Heart right ventricle (tissue), 16 donors: Measurements from ENCODE around the gene ZDHHC7. TPM values are rescaled to one million over a fixed set of nuclear protein-coding genes. Genes with fewer than 3 reads are reported as not detected.
A peak's percentile ranks its signal among the peaks of the same experiment; 100 is the strongest.

Experiments used
- ATAC-seq, 8 donors: fragments of 200-7000 bp; cut with Tn5 transposase; one replicate each; pipeline ENCODE4 v1.9.1; 2020; ENCODE audit warnings: mild to moderate bottlenecking in 8 of 8, moderate library complexity in 8 of 8, moderate number of reproducible peaks in 1 of 8
- DNase-seq, 2 donors: peaks; one replicate each; pipeline ENCODE4 v3.0.0-alpha.2; 2020
- H3K27ac ChIP-seq, 10 donors: fragments of 200-600 bp; sonication (generic) in 2 of 10; one replicate each; pipeline versions ENCODE4 v1.5.0 to v1.8.0; 2020 to 2022; ENCODE audit warnings: mild to moderate bottlenecking in 3 of 10
- H3K27me3 ChIP-seq, 7 donors: fragments of 200-600 bp; one replicate each; pipeline ENCODE4 v1.8.0; 2021 to 2022; ENCODE audit warnings: mild to moderate bottlenecking in 2 of 7
- H3K36me3 ChIP-seq, 9 donors: fragments of 200-600 bp; sonication (generic) in 1 of 9; one replicate each; pipeline versions ENCODE4 v1.5.0 to v1.8.0; 2020 to 2022; ENCODE audit warnings: mild to moderate bottlenecking in 2 of 9
- H3K4me1 ChIP-seq, 9 donors: fragments of 200-600 bp; sonication (generic) in 1 of 9; one replicate each; pipeline versions ENCODE4 v1.5.0 to v1.8.0; 2020 to 2022; ENCODE audit warnings: mild to moderate bottlenecking in 4 of 9
- H3K4me3 ChIP-seq, 10 donors: fragments of 200-600 bp; sonication (generic) in 2 of 10; one replicate each; pipeline versions ENCODE4 v1.5.0 to v1.8.0; 2020 to 2022; ENCODE audit warnings: mild to moderate bottlenecking in 7 of 10, moderate library complexity in 2 of 10
- H3K9me3 ChIP-seq, 11 donors: fragments of 200-600 bp in 10 of 11; sonication (generic) in 2 of 11; one replicate each; pipeline versions ENCODE4 v1.5.0 to v1.8.0; 2013 to 2022; ENCODE audit warnings: mild to moderate bottlenecking in 2 of 11, control low read depth in 1 of 11, moderate library complexity in 1 of 11
- WGBS, 2 donors: extraction: QIAGEN DNeasy Blood & Tissue Kit; methylation state at CpG; one replicate each; pipeline ENCODE4 v1.1.7; 2013; ENCODE audit warnings: inconsistent platforms in 1 of 2; 5-methylcytosine and 5-hydroxymethylcytosine counted together
- intact Hi-C, 10 donors: fragments of 100-400 bp; cut with DNase I; formaldehyde crosslinking; loops; one replicate each; pipeline versions ENCODE4 v1.11.1 to v1.14.2; 2022
- polyA plus RNA-seq, 2 donors: library from polyadenylated mRNA; stranded (reverse); fragments of 200-250 nt; gene quantifications; one replicate each; pipeline ENCODE4 v1.2.3, GENCODE V29; 2013
- total RNA-seq, 10 donors: library from RNA; stranded (reverse); fragmentation: NEBNext Ultra II Directional in 3 of 10; extraction: Animal tissue kit (Norgen Biotek cat#: 25700) in 3 of 10; gene quantifications; one replicate each; pipeline versions ENCODE4 v1.2.1 to v1.2.4, GENCODE V29; 2021 to 2023
- TF ChIP-seq, protein P1 (sequence below), 9 donors: fragments of 200-600 bp; sonication (generic) in 2 of 9; IDR thresholded peaks; one replicate each; pipeline versions ENCODE4 v1.5.0 to v1.8.0; 2021 to 2022; ENCODE audit warnings: antibody characterized with exemption in 9 of 9, mild to moderate bottlenecking in 5 of 9, moderate library complexity in 1 of 9
- donor health status: Arrhythmogenic right ventricular cardiomyopathy.
- donor health status: ischemic (EF 13 %, LVEDD 7.1; RV severe dilation, severe dysfunction).
- donor health status: healthy with polysubstance abuse.
- donor health status: DM: no; HTN: yes; CAD: no.
- donor health status: DM: no; HTN: no; CAD: no.
- donor health status: ischemic (EF 25% LVEDD 6.9; RV normal size, moderate dysfunction).
- donor health status: ischemic (EF 25% LVEDD 5.7; RV mildly dilated, moderate dysfunction).
- donor health status: healthy.
- donor health status: DM: yes; HTN: yes; CAD: no.
- donor health status: Ischemic cardiomyopathy.
- donor health status: ischemic (EF 35%, LVEDD 5.7; RV mildly dilated, moderate dysfunction).
- donor health status: nonischemic (EF 11% LVEDD 7.7; RV severe dilation, severe dysfunction).
- donor health status: DM: yes; HTN: yes; CAD: no.
- donor health status: PGD.
- donor health status: ischemic (EF 29% LVEDD 5.4; RV normal size, mild dysfunction).
- donor health status: nonischemic (EF 23%, LVEDD 6.1; RV moderate dilation, normal function).

The ZDHHC7 gene
- total and polyA plus RNA-seq, 12 donors = 15.1 to 55.5 (median 41.8) TPM

DNA sequence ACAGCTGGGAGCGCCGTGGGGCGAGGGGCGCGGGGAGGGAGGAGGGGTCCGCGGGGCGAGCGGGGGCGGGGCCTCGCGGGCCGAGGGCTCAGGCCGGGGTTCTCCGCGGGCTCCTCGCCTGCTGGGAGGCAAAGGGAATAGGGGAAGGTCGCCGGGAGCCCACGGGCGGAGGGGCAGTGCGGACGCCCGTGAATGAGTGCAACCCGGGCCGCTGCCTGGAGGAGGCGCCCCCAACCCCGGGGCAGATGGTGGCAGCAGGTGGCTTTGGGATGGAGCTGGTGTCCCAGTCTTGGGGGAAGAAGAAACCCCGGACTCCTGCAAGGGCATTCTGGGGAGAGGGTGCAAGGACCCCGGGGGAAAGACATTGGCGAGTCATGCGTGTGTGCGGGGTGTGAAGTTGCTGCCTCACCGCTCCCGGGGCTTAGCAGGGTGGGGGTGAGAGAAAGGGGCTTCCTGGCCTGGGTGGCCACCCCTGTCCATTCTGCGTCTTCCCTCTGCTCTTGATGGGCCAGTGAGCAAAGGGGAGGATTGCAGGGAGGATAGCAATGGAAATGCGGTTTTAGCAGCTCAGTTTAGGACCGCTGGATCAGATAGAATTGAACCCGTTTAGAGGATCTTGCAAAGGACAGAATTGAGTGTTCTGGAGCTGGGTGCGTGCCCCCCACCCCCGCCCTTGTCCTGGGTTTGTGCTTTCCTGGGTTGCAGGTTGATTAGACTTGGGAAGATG lies 16.8 kb upstream of the ZDHHC7 start:
- 4 to 5% methylated on average over 38 to 41 of the region's 41 CpGs for WGBS, 2 donors

DNA sequence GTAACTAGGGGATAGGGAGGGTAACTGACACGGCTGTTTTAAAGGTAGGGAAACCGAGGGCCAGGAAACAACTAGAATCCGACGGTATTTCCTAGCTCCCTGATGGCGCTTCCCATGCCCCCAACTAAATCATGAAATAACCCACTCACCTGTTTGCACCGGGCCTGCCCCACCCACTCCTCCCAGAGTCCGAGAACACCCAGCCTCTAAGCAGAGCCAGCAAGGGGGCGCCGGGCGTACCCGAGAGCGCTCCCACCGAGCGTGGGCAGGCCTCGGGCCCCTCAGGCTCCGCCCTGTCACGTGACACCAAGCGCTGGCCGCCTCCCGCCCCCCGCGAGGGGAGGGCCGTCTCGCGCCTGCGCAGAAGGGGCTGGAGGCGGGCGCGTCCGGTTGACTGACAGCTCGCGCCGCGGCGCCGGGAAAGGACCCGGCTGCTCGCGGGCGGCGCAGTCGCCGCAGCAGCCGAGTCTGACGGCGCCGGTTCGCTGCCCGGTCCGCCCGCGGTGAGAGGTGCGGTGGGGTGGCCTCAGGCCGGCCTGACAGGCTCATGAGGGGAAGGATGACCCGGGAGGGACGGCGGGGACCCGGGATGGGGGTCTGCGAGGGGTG lies 16.1 kb upstream of the ZDHHC7 start, which contains the start of gene KIAA0513:
Gene KIAA0513 (plus strand): TSS at position 447 of the 609 bp plus-strand sequence. CDS start 39,277 bp downstream, outside the sequence.
- Histone ChIP-seq H3K9me3 (peaks cover 0 to 6% (median 0%) of the 10 kb centered on the region in 11 donors), H3K27me3 (no peaks in the 10 kb centered on the region), H3K4me3 (peak within 1 kb of the TSS; percentile 59 to 88 (median 83)), H3K27ac (peak within 1 kb of the TSS; percentile 54 to 96 (median 81)), H3K36me3 (peaks cover 0 to 10% (median 0%) of the 10 kb centered on the region in 9 donors), H3K4me1 (peaks cover 5 to 48% (median 30%) of the 10 kb centered on the region in 9 donors)
- TF ChIP-seq, protein P1, sequence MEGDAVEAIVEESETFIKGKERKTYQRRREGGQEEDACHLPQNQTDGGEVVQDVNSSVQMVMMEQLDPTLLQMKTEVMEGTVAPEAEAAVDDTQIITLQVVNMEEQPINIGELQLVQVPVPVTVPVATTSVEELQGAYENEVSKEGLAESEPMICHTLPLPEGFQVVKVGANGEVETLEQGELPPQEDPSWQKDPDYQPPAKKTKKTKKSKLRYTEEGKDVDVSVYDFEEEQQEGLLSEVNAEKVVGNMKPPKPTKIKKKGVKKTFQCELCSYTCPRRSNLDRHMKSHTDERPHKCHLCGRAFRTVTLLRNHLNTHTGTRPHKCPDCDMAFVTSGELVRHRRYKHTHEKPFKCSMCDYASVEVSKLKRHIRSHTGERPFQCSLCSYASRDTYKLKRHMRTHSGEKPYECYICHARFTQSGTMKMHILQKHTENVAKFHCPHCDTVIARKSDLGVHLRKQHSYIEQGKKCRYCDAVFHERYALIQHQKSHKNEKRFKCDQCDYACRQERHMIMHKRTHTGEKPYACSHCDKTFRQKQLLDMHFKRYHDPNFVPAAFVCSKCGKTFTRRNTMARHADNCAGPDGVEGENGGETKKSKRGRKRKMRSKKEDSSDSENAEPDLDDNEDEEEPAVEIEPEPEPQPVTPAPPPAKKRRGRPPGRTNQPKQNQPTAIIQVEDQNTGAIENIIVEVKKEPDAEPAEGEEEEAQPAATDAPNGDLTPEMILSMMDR (IDR thresholded peaks at IDR 0.05) = peak in 7 of 9 donors; percentile 10 to 58 (median 25)
- 0 to 1% methylated on average over 54 to 59 of the region's 59 CpGs for WGBS, 2 donors
- intact Hi-C loops = loop anchor here in 3 of 10 donors (2.0 to 5.0 kb wide), 2 partner anchors 17 to 60 kb away; partner anchors contain the start of gene ZDHHC7 (in 1 of the 3)
- ATAC-seq (peak; percentile 89 to 94 (median 91)), DNase-seq (peak; percentile 93 to 96)

More for the DNA sequence above, 16.8 kb upstream of the ZDHHC7 start:
- DNase-seq (peak in 1 of 2 donors; percentile 15), ATAC-seq (peak in 6 of 8 donors; percentile 0 to 39 (median 12))
- peaks cover 5 to 48% (median 30%) of the 10 kb centered on the region in 9 donors for H3K4me1 ChIP-seq
- no peaks in the 10 kb centered on the region for H3K9me3 ChIP-seq
- no peaks in the 10 kb centered on the region for H3K27me3 ChIP-seq
- peak overlapping the region in 9 of 10 donors; percentile 65 to 96 (median 81) for H3K27ac ChIP-seq
- H3K4me3 ChIP-seq = peak overlapping the region; percentile 59 to 88 (median 83)
- intact Hi-C loops = loop anchor here in 3 of 10 donors (2.0 to 5.0 kb wide), 2 partner anchors 17 to 59 kb away; partner anchors contain the start of gene ZDHHC7 (in 1 of the 3)
- H3K36me3 ChIP-seq = peaks cover 0 to 10% (median 0%) of the 10 kb centered on the region in 9 donors
- TF ChIP-seq, protein P1 (IDR thresholded peaks at IDR 0.05) = peak in 1 of 9 donors; percentile 33

- intact Hi-C loops = loop anchor here in 3 of 10 donors (2.0 to 5.0 kb wide), 2 partner anchors 16 to 61 kb away; partner anchors contain the start of gene ZDHHC7 (in 1 of the 3)
Observed at GRCh38 chr16:85026703-85027102, 15.4 kb upstream of the ZDHHC7 start.

More at GRCh38 chr16:85026703-85027102, 15.4 kb upstream of the ZDHHC7 start:
- Histone ChIP-seq H3K27me3 (no peaks in the 10 kb centered on the region), H3K4me1 (peaks cover 5 to 48% (median 30%) of the 10 kb centered on the region in 9 donors), H3K4me3 (peak overlapping the region in 9 of 10 donors; percentile 59 to 88 (median 83)), H3K27ac (peak overlapping the region in 8 of 10 donors; percentile 65 to 96 (median 82)), H3K9me3 (peaks cover 0 to 6% (median 0%) of the 10 kb centered on the region in 11 donors), H3K36me3 (peaks cover 0 to 3% (median 0%) of the 10 kb centered on the region in 9 donors)
- 60 to 67% methylated on average over 4 of the region's 4 CpGs for WGBS, 2 donors
- TF ChIP-seq, protein P1 (IDR thresholded peaks at IDR 0.05) = no peak
- no peak for DNase-seq
- ATAC-seq = no peak
